Endometrial microvascular endothelial cells (primary cell): ENCODE measurements around the gene CNPY1. TPM values are rescaled to one million over a fixed set of nuclear protein-coding genes. Genes with fewer than 3 reads are reported as not detected.

Source experiments
- in situ Hi-C: cut with HindIII; loops from 2 replicates; pipeline ENCODE4 v1.10.0; 2017; ENCODE audit warnings: low sequenced_read_pairs, low pct_unique_long_range_greater_than_20kb; ENCODE audit errors: inconsistent ontology term
- total RNA-seq: library from RNA; depleted of rRNA; stranded (reverse); fragments of >200 nt; gene quantifications from one replicate; pipeline ENCODE4 v1.2.3, GENCODE V29; 2015; ENCODE audit errors: inconsistent ontology term

The CNPY1 gene
- total RNA-seq, 1 donor from 2014 or later = not detected

- in situ Hi-C loops = no loop called here
Measured at GRCh38 chr7:155483868-155484325, 62.5 kb downstream of the CNPY1 start.

DNA sequence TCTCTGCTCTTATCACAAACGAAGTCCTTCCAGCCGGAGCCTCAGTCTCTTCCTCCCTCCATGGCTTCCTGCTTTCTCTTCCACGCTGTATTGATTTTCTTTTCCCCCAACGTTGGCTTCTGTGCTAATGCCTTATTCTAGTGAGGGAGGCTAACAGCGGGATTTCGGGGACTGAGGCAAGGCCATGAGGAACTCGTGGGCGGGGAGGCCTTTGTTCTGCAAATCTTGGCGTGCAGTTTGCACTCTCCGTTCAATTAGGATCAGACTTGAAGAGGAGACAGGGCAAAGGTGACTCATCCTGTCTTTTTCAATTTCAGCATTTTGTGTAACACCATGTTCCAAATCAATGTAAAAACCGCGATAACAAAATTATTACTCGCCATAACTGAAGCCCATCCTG lies 63.1 kb downstream of the CNPY1 start:
- in situ Hi-C loops = no loop called here

DNA sequence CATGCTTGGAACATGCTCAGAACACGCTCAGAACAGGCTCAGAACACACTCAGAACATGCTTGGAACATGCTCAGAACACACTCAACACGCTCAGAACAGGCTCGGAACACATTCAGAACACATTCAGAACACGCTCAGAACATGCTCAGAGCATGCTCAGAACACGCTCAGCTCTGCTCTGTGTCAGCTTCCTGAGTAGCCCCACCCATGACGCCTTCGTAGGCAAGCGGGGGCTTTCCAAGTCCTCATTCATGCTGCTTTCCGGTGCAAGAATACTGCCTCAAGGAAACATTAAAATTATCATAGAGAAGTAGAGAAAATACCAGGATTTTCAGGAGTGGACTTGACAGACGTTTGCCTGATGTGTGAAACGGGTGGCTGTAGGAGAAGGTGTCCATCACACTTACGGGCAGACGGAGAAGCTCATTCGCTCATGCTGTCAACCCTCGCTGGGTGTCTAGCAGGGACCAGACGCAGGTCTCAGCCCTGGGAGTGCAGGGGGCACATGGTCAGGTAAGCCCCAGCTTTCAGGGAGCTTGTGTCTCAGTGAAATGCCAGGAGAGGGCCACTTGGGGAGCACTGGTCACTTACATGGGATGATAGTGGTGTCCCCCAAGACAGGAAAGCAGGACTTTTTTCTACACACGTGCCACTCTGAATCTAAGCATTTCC lies 63.7 kb downstream of the CNPY1 start:
- in situ Hi-C loops = no loop called here

- in situ Hi-C loops = no loop called here
Measured at GRCh38 chr7:155481764-155482163, 64.6 kb downstream of the CNPY1 start.

- in situ Hi-C loops = no loop called here
Measured at GRCh38 chr7:155477476-155477875, 68.9 kb downstream of the CNPY1 start.

GRCh38 chr7:155471718-155472117 lies 74.6 kb downstream of the CNPY1 start:
- in situ Hi-C loops = no loop called here

- in situ Hi-C loops = no loop called here
Measured at GRCh38 chr7:155470686-155471638, 75.4 kb downstream of the CNPY1 start.

DNA sequence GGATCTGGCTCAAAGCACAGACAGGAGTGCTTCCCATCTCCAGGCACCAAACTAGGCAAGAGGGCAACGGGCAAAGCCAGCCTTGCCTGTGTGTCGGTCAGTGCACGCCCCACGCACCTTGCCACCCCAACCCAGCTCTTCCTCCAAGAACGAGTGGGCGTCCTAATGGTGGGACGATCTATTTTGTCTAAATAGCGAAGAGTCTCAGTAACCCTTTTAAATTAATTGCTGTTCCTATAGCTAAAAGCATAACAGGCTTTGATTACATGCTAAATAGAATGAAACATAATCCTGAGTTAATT lies 76.2 kb downstream of the CNPY1 start:
- in situ Hi-C loops = no loop called here

DNA sequence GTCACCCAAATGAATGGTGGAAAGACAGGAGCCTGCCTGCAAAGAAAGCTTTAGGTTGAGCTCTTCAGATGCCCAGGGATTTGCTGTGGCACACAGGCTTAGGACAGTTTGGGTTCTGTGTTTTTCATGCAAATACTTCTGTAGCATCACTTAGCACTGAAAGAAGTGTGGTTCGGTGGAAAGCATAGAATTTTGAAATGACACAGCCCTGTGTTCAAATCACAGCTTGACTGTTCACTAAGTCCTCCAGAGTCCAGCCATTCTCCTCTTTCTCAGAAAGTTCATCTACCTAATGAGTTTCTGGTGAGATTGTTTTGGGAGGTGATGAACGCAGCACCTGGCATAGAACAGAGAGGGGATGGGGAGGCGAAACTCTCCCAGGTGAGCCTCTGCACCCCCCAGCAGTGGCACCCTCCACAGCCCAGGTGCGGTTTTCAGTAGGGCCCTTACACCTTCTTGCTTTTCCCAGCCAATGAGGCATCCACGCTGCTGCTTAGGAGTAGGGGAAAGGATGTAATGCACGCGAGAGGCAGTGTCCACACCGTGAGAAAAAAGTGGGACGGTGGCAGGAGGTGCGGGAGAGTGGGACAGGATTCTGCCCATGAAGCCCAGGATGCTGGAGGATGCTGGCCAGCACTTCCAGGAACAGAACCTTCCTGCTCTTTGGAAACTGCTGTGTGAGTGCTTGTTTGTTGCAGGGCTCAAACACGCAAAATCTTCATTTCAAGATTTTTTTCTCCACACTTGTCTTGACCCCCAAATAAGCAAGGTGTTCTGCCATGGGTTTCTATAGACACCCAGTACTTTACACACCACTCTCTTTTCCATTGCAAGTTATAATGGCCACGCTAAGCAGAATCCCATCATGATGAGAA lies 76.8 kb downstream of the CNPY1 start:
- in situ Hi-C loops = no loop called here

GRCh38 chr7:155468785-155469148 lies 77.6 kb downstream of the CNPY1 start:
- in situ Hi-C loops = no loop called here

GRCh38 chr7:155467846-155468784 lies 78.2 kb downstream of the CNPY1 start:
- in situ Hi-C loops = no loop called here

DNA sequence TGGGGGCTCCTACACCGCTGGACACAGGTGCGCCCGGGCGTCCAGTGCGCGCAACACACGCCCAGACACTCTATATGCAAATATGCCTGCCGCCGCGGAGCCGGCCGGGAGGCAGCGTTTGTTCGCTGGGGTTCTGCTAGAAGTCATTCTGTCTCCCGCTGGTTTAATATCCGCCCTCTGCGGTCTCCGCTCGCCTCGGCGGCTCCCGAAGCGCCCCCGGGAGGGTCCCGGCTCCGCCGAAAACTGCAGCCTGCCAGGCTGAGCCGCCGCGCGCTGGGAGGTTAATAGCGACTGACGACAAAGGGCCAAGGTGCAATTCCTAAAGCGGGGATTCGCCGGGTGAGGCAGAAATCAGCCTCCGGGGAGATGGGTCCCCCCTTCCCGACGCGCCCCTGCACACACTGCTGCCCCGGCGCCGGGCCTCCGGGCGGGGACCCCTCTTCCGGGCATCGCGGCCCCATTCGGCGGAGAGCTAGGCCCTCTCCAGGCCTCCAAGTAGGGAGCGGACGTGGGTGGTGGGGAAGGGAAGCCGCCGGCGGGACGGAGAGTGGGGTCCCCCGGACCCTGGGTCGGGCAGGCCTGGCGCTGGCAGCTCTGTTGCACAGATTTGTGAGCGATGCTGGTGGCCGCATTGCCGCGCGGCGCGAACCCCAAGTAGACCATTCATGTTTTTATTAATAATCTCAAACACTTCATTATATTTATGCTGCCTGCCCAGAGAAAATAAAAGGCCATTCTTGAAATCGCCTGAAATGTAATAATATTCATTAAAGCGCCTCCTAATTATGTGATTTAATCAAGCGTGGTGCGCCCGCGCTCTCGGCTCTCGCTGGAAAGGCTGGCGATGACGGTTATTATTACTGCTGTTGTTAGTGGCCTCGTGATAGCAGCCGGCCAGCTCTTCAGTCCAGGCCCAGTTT lies 79.3 kb downstream of the CNPY1 start:
- in situ Hi-C loops = no loop called here

DNA sequence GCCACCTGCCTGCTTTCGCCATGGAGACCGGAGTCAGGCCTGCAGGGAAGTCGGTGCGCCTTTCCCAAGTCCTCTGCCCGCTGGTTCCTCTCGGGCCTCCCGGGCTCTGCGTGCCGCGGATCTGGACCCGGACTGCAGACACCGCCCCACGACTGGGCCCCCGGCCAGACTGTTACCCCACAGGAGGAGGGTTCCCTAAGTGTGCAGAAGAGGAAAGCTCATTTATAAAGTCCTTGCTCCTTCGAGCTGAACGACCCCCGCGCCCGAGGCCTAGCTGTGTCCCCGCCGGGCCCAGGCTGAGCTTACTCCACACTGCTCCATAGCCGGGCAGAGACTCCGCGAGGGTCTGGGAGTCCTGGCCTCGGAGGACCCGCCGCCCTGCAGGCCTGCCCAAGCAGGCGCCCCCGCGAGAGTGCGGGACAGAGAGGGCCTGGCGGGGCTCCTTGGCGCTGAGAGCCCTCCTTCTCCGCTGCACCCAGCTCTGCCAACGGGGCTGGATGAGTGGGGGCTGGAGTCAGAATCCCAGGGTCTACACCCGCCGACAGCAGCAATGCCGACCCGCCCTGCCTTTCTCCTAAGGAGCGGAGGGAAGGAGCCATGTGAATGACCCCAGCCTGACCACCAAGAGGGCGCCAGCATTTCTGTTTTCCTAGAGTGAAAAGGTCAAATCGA lies 80.1 kb downstream of the CNPY1 start:
- in situ Hi-C loops = no loop called here

DNA sequence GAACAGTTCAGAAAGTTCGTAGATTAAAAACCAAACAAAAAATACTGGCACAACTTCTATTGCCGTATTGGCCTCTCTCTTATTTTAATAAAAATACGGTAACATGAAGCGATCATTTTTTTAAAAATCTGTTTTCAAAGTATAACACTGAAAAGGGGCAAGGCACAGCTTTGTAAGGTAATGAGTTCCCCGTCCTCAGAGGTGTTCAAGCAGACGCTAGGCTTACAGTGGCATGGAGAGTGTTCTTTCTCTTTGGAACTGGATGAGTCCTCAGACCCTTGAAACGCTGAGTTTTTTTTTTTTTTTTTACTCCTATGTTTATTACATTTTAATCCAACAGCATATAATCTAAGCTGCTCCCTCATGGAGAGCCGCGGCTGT lies 80.6 kb downstream of the CNPY1 start:
- in situ Hi-C loops = no loop called here

- in situ Hi-C loops = no loop called here
Measured at GRCh38 chr7:155464948-155465739, 81.2 kb downstream of the CNPY1 start.

GRCh38 chr7:155464183-155464582 lies 82.2 kb downstream of the CNPY1 start:
- in situ Hi-C loops = no loop called here
